Immature natural killer cell (primary cell): Measurements from ENCODE around the gene AOPEP. TPM values are rescaled to one million over a fixed set of nuclear protein-coding genes. Genes with fewer than 3 reads are reported as not detected.

Experiments used
- DNase-seq, 3 donors: peaks; one replicate each; pipeline ENCODE4 v3.0.0; 2022; ENCODE audit warnings: mixed read lengths in 1 of 3
- H3K27ac Mint-ChIP-seq, 6 donors: one replicate each; pipeline ENCODE4 v1.8.0; 2020; ENCODE audit warnings: mixed read lengths in 6 of 6, mild to moderate bottlenecking in 5 of 6, inconsistent platforms in 4 of 6, moderate library complexity in 3 of 6
- H3K27me3 Mint-ChIP-seq, 3 donors: one replicate each; pipeline ENCODE4 v1.8.0; 2020 to 2021; ENCODE audit warnings: low read depth in 3 of 3, mild to moderate bottlenecking in 3 of 3, mixed read lengths in 3 of 3, moderate library complexity in 3 of 3, inconsistent platforms in 1 of 3
- H3K36me3 Mint-ChIP-seq, 3 donors: one replicate each; pipeline ENCODE4 v1.8.0; 2020; ENCODE audit warnings: mixed read lengths in 3 of 3, inconsistent platforms in 2 of 3, mild to moderate bottlenecking in 2 of 3
- H3K4me1 Mint-ChIP-seq, 2 donors: one replicate each; pipeline ENCODE4 v1.8.0; 2020; ENCODE audit warnings: inconsistent platforms in 2 of 2, mild to moderate bottlenecking in 2 of 2, mixed read lengths in 2 of 2, moderate library complexity in 1 of 2
- H3K4me3 Mint-ChIP-seq, 5 donors: one replicate each; pipeline ENCODE4 v1.8.0; 2020; ENCODE audit warnings: mild to moderate bottlenecking in 5 of 5, mixed read lengths in 5 of 5, inconsistent platforms in 3 of 5, moderate library complexity in 3 of 5
- H3K9me3 Mint-ChIP-seq, 6 donors: one replicate each; pipeline ENCODE4 v1.8.0; 2020; ENCODE audit warnings: mild to moderate bottlenecking in 6 of 6, mixed read lengths in 6 of 6, inconsistent platforms in 4 of 6, moderate library complexity in 3 of 6
- polyA plus RNA-seq, 3 donors: library from polyadenylated mRNA; unstranded; fragments of 300-500 nt; fragmentation: Illumina TruSeq; gene quantifications; one replicate each; pipeline ENCODE4 v1.2.3, GENCODE V29; 2021

AOPEP gene
- polyA plus RNA-seq, 3 donors from 2014 or later = 4.1 to 6.5 (median 5.2) TPM

DNA sequence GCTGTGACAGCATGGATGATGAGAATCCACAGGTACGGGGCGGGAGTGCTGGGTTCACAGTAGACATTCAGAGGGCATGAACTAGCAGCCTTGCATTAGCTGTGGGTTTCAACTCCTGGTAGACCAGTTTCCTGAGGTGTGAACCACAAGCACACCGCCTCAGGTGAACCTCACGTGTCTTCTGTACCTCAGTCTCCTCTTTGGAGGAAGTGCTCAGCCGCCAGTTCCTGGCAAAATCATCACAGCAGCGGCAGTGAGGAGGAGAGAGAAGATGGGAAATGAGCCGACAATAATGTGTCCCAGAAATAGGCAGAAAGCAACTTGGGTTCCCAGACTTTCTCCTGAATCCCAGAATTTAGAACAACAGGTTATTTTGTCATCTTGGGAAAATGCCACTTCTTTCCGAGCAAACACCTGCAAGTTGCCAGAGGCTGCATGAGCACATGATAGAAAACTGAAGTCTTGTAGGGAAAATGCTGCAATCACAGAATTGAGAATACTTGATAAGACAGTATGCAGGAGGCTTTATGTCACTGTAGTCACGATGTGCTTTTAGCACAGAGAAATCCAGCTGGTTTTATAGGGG is 258.5 kb downstream of the AOPEP start:
- Mint-ChIP-seq H3K36me3 (peaks cover 6 to 26% (median 15%) of the 10 kb centered on the region in 3 donors), H3K4me1 (peaks cover 7 to 10% of the 10 kb centered on the region in 2 donors), H3K27me3 (peaks cover 0 to 2% (median 0%) of the 10 kb centered on the region in 3 donors), H3K4me3 (peak overlapping the region in 1 of 5 donors; percentile 28), H3K9me3 (no peaks in the 10 kb centered on the region), H3K27ac (no peak overlapping the region)
- no peak for DNase-seq

DNA sequence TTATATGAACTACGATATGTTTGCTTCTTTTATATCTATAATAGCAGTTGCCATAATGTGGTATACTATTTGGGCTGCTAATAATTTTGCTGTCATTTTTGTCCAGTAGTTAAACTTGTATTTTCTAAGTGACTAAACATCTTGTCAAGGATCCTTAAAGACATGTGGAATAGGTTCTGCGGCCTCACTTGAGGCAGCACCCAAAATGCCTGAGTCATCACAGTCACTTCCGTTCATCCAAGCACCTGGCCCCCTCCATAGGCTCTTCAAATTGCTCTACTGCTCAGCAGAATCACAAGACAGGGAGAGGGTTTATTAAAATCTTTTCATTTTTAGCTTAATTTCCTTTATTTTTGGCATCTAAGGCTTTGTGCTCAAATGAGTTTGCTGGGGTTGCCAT is 259.1 kb downstream of the AOPEP start:
- no peak overlapping the region for H3K4me3 Mint-ChIP-seq
- peaks cover 6 to 29% (median 18%) of the 10 kb centered on the region in 3 donors for H3K36me3 Mint-ChIP-seq
- peaks cover 7 to 10% of the 10 kb centered on the region in 2 donors for H3K4me1 Mint-ChIP-seq
- no peaks in the 10 kb centered on the region for H3K9me3 Mint-ChIP-seq
- H3K27me3 Mint-ChIP-seq = peaks cover 0 to 2% (median 0%) of the 10 kb centered on the region in 3 donors
- H3K27ac Mint-ChIP-seq = no peak overlapping the region
- DNase-seq = no peak

DNA sequence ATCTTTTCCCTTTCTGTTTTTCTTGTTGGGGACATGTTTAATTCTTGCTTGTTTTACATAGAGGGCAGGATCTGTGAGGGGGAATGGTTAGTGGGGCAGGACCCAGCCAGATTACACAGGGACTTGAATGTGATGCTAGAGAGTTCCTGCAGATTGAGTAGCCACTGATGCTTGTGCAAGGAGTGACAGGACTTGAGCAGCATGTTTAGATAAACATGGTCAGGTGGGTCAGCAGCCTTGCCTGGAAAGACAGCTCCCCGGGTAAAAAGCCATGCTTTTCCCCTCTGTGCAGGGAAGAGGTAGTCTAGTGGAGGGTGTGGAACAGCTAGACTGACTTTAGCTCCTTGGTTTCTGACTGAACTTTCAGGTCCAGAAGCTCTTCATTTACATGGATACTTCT is 261.2 kb downstream of the AOPEP start:
- peaks cover 7 to 10% of the 10 kb centered on the region in 2 donors for H3K4me1 Mint-ChIP-seq
- H3K27me3 Mint-ChIP-seq = peaks cover 0 to 2% (median 0%) of the 10 kb centered on the region in 3 donors
- peak overlapping the region in 1 of 6 donors; percentile 37 for H3K27ac Mint-ChIP-seq
- H3K9me3 Mint-ChIP-seq = no peaks in the 10 kb centered on the region
- DNase-seq = no peak
- H3K36me3 Mint-ChIP-seq = peaks cover 10 to 27% (median 23%) of the 10 kb centered on the region in 3 donors
- no peak overlapping the region for H3K4me3 Mint-ChIP-seq

DNA sequence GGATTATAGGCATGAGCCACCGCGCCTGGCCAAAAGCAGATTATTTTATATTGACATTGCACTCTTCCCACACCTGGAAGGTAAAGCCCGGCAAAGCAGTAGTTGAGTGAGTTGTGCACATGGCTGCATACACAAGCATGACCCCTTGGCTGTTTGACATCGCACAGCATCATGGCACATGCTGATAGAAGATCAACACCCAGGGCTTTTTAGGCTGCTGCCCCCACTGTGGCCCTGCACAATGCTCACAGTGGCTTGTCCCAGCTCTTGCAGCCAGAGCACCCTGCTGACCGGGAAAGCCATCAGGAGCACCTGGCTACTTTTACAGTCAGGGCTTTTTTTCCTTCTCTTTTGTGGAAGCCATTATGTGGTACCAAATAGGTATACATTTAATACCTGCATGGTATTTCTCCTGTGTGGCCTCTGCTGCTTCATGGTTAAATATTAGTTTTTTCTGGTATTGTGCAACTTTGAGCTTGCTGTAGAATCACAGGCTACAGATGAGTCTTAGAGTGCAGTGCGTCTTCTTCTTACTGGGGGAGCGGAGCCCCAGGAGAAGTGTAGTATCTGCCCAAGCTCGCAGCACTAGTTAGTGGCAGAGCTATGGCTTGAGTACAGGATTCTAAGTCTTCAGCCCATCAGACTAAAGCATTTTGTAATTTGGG is 264.5 kb downstream of the AOPEP start:
- Mint-ChIP-seq H3K9me3 (no peaks in the 10 kb centered on the region), H3K4me3 (no peak overlapping the region), H3K27ac (no peak overlapping the region), H3K4me1 (no peaks in the 10 kb centered on the region), H3K36me3 (peaks cover 14 to 24% (median 21%) of the 10 kb centered on the region in 3 donors), H3K27me3 (peaks cover 0 to 4% (median 0%) of the 10 kb centered on the region in 3 donors)
- no peak for DNase-seq

DNA sequence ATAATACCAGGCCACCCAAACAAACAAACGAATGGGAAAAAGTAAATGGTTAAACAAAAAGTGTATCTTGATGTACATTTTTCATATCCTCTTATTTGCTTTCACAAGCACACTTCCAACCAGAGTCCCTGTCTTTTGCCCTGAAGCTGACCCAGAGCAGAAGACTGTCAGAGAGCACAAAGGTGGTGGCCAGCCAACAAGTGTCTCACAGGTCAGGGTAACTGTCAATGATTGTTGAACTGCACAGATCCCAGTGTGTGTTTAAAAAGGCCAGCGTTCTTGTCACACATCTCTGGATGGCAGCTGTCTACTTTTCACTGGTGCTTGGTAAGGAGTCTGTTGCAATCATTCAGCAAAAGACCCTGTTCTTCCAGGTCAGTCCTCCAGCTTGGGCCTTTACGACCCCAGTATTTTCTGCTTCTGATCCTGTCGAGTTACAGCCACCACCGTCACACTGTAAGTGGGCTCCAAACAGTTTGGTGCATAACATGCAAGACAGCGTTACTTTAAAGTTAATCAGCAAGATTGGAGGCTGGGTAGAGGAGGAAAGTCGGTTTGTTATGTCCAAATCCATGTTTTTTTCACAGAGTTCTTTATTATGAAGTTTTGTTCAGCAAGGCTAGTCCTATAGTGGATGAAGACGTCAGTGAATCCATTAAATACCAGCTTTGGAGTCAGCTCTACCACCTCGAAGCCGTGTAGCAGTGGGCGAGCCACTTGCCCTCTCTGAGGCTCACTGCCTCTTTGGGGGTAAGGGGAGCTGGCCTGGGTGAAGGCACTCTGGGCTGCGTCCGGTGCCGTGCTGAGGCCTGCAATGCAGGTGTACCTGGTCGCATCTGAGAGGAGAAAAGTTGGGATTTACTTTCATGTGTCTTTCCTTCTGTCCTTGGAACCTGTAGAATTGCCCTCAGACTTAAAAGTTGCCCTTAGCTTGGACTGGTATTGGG is 265.7 kb downstream of the AOPEP start:
- Mint-ChIP-seq H3K27ac (no peak overlapping the region), H3K4me3 (no peak overlapping the region), H3K27me3 (peaks cover 0 to 4% (median 0%) of the 10 kb centered on the region in 3 donors), H3K4me1 (no peaks in the 10 kb centered on the region), H3K9me3 (no peaks in the 10 kb centered on the region), H3K36me3 (peaks cover 14 to 24% (median 21%) of the 10 kb centered on the region in 3 donors)
- DNase-seq = no peak

DNA sequence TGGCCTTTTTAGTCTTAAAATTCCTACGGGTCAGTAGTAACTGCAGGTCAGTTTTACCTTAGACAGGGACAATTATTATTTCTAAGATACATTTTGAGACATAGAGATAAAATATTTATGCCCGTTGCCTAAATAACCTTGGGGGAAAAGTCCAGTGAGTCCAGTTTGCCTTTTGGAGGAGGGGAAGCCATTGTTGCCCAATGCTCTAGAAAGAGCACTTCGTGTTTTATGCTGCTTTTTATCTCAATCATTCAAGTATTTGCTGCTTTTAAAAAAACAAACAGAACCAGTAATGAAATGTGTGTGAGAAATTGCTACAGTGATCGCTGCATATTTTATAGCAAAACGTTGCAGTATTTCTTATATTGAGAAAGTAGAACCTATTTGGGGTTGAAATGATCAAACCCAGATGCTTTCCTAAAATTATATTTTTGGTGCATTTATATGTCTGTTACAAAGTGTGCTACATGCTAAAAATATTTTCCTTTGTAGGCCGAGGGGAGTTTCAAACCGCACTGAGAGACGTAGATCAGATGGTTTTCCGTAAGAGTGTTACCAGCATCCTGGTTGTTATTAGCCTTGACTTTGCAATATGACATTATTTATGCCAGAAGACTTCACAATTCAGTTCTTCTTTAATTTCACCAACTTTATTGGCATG is 266.8 kb downstream of the AOPEP start:
- Mint-ChIP-seq H3K27me3 (peaks cover 0 to 4% (median 0%) of the 10 kb centered on the region in 3 donors), H3K4me1 (no peaks in the 10 kb centered on the region), H3K27ac (no peak overlapping the region), H3K4me3 (no peak overlapping the region), H3K36me3 (peaks cover 9 to 19% (median 17%) of the 10 kb centered on the region in 3 donors), H3K9me3 (no peaks in the 10 kb centered on the region)
- DNase-seq = no peak

DNA sequence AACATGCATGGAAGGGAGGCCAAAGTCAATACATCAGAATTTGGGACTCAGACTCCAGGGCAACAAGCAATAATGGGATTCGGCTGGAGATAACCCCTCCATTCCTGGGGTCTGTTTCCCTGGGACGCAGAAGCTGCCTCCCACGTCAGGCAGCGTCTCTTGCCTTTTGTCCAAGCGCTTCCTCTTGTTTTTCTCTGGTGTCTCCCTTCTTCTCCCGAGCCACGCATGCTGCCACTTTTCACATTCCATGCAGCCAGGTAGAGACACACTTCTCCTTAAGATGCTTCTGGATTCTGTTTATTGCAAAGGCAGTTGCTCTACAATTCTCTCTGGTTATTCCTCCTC is 267.3 kb downstream of the AOPEP start:
- Mint-ChIP-seq H3K36me3 (peaks cover 8 to 20% (median 20%) of the 10 kb centered on the region in 3 donors), H3K9me3 (no peaks in the 10 kb centered on the region), H3K4me3 (no peak overlapping the region), H3K27ac (no peak overlapping the region), H3K27me3 (peaks cover 0 to 4% (median 0%) of the 10 kb centered on the region in 3 donors), H3K4me1 (no peaks in the 10 kb centered on the region)
- no peak for DNase-seq

DNA sequence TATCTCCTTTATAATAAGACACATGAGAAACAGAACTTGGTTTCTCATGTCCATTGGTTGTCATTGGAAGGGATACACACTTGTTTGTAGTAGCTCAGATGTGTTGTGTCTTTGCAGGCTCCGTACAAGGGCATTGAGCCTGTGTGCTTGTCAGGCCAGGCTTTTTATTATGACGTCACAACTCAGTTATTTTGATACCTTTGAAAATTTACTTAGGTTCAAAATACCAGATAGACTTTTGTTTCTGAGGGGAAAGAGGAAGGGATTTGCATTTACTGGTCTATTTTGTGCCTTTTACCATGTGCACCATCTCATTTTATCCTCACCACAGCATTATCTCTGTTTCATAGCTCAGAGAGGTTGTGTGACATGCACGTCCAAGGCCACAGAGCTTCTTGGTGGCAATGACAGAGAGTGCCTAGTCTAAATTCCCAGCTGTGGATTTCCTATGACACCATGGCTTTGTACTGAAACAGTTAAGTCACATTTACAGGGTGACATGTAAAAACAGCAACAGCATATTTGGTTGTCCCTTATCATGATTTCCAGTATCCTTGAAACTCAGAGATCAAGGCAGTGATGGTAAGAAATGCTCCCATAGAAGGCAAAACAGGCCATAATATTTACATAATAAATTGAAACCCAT is 268.7 kb downstream of the AOPEP start:
- Mint-ChIP-seq H3K9me3 (no peaks in the 10 kb centered on the region), H3K4me3 (no peak overlapping the region), H3K4me1 (no peaks in the 10 kb centered on the region), H3K27me3 (peaks cover 0 to 2% (median 0%) of the 10 kb centered on the region in 3 donors), H3K36me3 (peaks cover 8 to 19% (median 17%) of the 10 kb centered on the region in 3 donors), H3K27ac (no peak overlapping the region)
- DNase-seq = no peak

DNA sequence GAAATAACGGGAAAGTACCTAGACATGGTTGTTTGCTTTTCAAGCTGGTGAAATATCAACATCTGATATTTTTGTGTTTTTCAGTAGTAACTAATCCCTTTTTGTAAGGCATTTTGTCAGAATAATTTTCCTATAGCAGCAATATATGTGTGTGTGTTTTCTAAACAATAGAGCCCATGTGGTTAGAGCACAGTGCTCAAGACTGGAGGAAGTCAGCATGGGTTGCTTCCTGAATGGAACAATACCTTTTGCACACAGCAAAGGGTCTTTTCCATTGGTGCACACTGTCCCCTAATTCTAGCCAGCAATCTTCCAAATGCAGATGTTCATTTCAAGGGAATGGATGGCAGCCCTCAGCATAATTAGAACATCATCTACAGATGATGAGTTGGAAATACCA is 270.1 kb downstream of the AOPEP start:
- no peaks in the 10 kb centered on the region for H3K9me3 Mint-ChIP-seq

DNA sequence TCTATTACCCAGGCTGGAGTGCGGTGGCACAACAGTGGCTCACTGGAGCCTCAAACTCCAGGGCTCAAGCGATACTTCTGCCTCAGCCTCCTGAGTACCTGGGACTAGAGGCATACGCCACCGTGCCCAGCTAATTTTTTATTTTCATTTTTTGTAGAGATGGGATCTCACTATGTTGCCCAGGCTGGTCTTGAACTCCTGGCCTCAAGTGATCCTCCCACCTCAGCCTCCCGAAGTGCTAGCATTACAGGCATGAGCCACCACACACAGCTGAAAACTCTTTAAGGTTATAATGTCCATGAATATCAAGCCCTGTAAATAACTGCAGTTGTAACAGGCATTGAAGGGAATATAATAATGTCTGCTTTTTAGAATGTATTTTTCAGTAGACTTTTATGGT is 271.2 kb downstream of the AOPEP start:
- Mint-ChIP-seq H3K4me3 (no peak overlapping the region), H3K36me3 (peaks cover 4 to 10% (median 8%) of the 10 kb centered on the region in 3 donors), H3K27ac (no peak overlapping the region), H3K4me1 (no peaks in the 10 kb centered on the region), H3K27me3 (peaks cover 4 to 5% (median 4%) of the 10 kb centered on the region in 3 donors), H3K9me3 (no peaks in the 10 kb centered on the region)
- DNase-seq = no peak

More for the DNA sequence above, 270.1 kb downstream of the AOPEP start:
- DNase-seq = no peak
- H3K36me3 Mint-ChIP-seq = peaks cover 8 to 17% (median 11%) of the 10 kb centered on the region in 3 donors
- no peaks in the 10 kb centered on the region for H3K4me1 Mint-ChIP-seq
- no peak overlapping the region for H3K4me3 Mint-ChIP-seq
- H3K27me3 Mint-ChIP-seq = peaks cover 2 to 4% (median 2%) of the 10 kb centered on the region in 3 donors
- no peak overlapping the region for H3K27ac Mint-ChIP-seq

DNA sequence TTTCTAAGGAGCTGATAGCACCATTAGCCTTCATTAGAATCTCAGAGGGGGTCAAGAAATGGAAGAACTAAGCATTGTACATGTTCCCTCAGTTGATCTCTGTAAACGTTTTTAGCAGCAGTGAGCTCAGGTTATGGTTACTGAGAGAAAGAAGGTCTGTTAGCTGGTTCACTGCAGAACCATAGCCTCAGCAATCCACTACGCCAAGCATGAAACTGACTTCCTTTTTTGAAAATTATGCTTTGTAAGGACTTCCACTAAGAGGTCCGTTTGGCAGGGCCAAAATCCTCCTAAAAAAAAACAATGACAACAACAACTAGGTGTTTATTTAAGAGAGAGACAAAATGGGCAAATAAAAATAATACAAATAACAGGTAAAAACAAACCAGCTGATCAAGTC is 273.3 kb downstream of the AOPEP start:
- no peak for DNase-seq
- H3K4me3 Mint-ChIP-seq = no peak overlapping the region
- H3K27ac Mint-ChIP-seq = no peak overlapping the region
- no peaks in the 10 kb centered on the region for H3K9me3 Mint-ChIP-seq
- peaks cover 5 to 6% of the 10 kb centered on the region in 2 donors for H3K4me1 Mint-ChIP-seq
- peaks cover 0 to 7% (median 3%) of the 10 kb centered on the region in 3 donors for H3K36me3 Mint-ChIP-seq
- peaks cover 5 to 10% (median 9%) of the 10 kb centered on the region in 3 donors for H3K27me3 Mint-ChIP-seq

DNA sequence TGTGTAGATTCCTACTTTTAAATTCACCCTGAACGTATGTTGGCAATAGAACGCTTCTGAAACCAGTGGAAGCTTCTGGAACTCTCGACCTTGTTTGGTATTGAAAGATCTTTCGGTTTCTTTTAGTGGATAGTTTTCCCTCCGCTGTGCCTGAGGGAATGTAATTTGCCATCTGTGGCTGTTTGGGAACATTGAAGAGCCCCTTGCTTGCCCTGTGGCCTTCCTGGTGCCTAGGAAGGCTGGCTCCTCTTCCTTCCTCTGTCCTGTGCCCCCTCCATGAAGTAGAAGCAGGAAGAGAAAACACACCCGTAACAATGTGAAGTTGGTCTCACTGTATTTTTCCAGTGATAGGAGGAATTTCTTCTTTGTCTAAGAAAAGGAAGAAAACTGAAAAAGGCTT is 274.3 kb downstream of the AOPEP start:
- DNase-seq = no peak
- Mint-ChIP-seq H3K4me1 (peaks cover 10 to 13% of the 10 kb centered on the region in 2 donors), H3K27me3 (peaks cover 7 to 12% (median 10%) of the 10 kb centered on the region in 3 donors), H3K27ac (peak overlapping the region in 1 of 6 donors; percentile 35), H3K4me3 (no peak overlapping the region), H3K36me3 (peaks cover 0 to 7% (median 3%) of the 10 kb centered on the region in 3 donors), H3K9me3 (no peaks in the 10 kb centered on the region)

DNA sequence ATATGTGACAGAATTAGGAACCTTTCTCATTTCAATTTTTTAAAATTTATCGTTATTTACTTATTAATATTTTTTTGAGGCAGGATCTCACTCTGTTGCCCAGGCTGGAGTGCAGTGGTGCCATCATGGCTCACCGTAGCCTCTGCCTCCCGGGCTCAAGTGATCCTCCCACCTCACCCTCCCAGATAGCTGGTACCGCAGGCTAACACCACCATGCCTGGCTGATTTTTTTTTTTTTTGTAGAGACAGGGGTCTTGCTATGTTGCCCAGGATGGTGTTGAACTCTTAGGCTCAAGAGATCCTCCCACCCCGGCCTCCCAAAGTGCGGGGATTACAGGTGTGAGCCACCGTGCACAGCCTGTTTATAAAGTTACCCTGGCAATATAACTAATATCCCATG is 275.2 kb downstream of the AOPEP start:
- H3K36me3 Mint-ChIP-seq = peaks cover 0 to 7% (median 6%) of the 10 kb centered on the region in 3 donors
- DNase-seq = no peak
- H3K9me3 Mint-ChIP-seq = no peaks in the 10 kb centered on the region
- peaks cover 7 to 12% (median 10%) of the 10 kb centered on the region in 3 donors for H3K27me3 Mint-ChIP-seq
- H3K27ac Mint-ChIP-seq = no peak overlapping the region
- H3K4me1 Mint-ChIP-seq = peaks cover 10 to 19% of the 10 kb centered on the region in 2 donors
- H3K4me3 Mint-ChIP-seq = no peak overlapping the region
